ENCODE data around the gene ADAMTS1.

Gene ADAMTS1

DNA sequence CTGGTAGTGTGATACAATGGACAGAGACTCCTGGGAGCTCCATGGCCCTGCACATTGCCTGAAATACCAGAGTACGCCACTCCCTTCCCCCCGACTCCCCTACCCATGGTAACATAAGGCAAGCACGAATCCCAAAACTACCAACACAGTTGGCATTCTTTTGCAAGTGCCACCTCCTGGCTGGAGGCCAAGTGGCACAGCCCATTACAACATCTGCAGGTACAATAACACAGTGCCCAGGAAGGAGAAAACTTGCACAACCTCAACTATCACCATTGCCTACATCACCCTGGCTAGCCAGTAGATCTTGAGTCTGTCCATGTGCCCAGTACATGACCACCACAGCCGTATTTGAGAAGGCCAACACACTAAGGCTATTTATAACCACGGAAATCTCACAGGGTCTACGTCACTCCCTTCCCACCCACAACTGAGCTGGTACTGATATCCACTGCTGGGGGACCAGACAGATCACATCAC is 11.7 kb downstream of the ADAMTS1 start:
- H3K4me3 ChIP-seq (replicated peaks; ENCODE audit: low read depth, low read length) = no peak overlapping the region
- no peak for DNase-seq (ENCODE audit: low read depth)
- TF ChIP-seq, protein P1, sequence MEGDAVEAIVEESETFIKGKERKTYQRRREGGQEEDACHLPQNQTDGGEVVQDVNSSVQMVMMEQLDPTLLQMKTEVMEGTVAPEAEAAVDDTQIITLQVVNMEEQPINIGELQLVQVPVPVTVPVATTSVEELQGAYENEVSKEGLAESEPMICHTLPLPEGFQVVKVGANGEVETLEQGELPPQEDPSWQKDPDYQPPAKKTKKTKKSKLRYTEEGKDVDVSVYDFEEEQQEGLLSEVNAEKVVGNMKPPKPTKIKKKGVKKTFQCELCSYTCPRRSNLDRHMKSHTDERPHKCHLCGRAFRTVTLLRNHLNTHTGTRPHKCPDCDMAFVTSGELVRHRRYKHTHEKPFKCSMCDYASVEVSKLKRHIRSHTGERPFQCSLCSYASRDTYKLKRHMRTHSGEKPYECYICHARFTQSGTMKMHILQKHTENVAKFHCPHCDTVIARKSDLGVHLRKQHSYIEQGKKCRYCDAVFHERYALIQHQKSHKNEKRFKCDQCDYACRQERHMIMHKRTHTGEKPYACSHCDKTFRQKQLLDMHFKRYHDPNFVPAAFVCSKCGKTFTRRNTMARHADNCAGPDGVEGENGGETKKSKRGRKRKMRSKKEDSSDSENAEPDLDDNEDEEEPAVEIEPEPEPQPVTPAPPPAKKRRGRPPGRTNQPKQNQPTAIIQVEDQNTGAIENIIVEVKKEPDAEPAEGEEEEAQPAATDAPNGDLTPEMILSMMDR (IDR thresholded peaks at IDR 0.05; ENCODE audit: low read length, missing control alignments) = no peak

DNA sequence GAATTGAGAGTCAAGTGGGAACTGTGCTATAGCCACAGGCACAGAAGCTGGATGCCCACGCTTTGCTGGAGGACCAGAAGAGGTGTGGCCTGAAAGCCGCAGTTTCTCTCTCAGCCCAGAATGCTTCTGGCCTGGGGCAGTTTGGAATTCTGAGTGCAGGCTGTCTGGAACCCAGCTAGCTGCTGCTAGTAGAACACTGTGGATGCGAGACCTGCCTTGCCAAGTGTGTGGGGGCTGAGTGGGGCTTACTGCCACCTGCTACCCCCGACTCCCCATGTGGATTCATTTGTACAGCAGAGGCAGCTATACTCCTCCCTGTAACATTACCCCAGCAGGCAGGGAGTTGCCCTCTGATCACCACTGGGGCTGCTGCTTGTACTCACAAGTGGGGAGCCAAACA is 12.2 kb downstream of the ADAMTS1 start:
- TF ChIP-seq, protein P1 (IDR thresholded peaks at IDR 0.05; ENCODE audit: low read length, missing control alignments) = no peak
- DNase-seq (ENCODE audit: low read depth) = no peak
- no peak overlapping the region for H3K4me3 ChIP-seq (replicated peaks; ENCODE audit: low read depth, low read length)

- no peak for DNase-seq (ENCODE audit: low read depth)
- no peak overlapping the region for H3K4me3 ChIP-seq (replicated peaks; ENCODE audit: low read depth, low read length)
Measured at GRCh38 chr21:26832546-26832945, 12.7 kb downstream of the ADAMTS1 start.

DNA sequence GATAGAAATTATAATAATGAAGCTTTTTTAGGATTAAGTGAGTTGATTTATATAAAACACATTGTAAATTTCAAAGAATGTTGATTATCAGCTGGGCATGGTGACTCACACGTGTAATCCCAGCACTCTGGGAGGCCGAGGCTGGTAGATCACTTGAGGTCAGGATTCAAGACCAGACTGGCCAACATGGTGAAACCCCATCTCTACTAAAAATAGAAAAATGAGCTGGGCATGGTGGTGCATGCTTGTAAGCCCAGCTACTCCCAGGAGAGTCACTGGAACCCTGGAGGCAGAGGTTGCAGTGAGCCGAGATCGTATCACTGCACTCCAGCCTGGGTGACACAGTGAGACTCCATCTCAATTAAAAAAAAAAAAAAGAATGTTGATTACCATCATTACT is 18.4 kb downstream of the ADAMTS1 start:
- no peak overlapping the region for H3K4me3 ChIP-seq (replicated peaks; ENCODE audit: low read depth, low read length)
- no peak for DNase-seq (ENCODE audit: low read depth)
- TF ChIP-seq, protein P1 (IDR thresholded peaks at IDR 0.05; ENCODE audit: low read length, missing control alignments) = no peak

More at GRCh38 chr21:26832546-26832945, 12.7 kb downstream of the ADAMTS1 start:
- TF ChIP-seq, protein P1 (IDR thresholded peaks at IDR 0.05; ENCODE audit: low read length, missing control alignments) = no peak

DNA sequence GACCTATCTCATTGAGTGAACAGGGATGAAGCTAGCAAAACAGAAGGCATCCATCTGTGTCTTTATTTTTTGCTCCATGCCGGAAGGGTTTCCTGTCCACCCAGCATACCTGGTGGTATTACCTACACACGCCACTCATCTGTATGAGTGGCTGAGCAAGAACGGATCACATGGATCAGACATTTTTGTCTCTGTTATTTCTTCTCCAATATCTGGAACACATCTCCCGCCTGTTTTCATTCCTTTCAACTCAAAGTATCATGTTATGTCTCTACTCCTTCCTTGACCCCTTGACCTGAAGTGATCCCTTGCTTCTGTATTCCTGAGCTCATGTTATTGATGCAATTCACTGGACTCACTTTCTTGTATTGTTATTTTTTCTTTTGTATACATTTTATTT is 24.7 kb downstream of the ADAMTS1 start:
- no peak for DNase-seq (ENCODE audit: low read depth)
- TF ChIP-seq, protein P1 (IDR thresholded peaks at IDR 0.05; ENCODE audit: low read length, missing control alignments) = no peak
- H3K4me3 ChIP-seq (replicated peaks; ENCODE audit: low read depth, low read length) = no peak overlapping the region

GRCh38 chr21:26819740-26820324 is 25.4 kb downstream of the ADAMTS1 start:
- DNase-seq (ENCODE audit: low read depth) = no peak
- TF ChIP-seq, protein P1 (IDR thresholded peaks at IDR 0.05; ENCODE audit: low read length, missing control alignments) = no peak
- H3K4me3 ChIP-seq (replicated peaks; ENCODE audit: low read depth, low read length) = no peak overlapping the region

DNA sequence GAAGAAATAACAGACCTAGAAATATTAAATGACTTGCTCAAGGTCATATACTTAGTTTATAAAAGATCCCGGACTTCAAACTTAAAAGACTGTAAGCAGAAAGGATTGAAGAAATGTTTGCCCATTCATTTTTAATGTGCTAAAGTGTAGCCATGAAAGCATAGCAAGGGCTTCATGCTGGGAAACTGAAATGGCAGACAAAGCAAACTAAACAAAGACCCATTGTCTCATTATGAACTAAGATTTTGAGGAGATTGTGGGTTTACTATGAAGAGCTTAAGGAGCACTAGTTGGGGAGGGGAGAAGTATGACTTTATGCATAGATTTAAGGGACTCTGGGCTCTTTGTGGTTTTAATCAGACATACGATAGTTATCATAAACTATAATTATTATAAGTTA is 26.3 kb downstream of the ADAMTS1 start:
- DNase-seq (ENCODE audit: low read depth) = no peak
- no peak overlapping the region for H3K4me3 ChIP-seq (replicated peaks; ENCODE audit: low read depth, low read length)
- TF ChIP-seq, protein P1 (IDR thresholded peaks at IDR 0.05; ENCODE audit: low read length, missing control alignments) = no peak

All from fibroblast of pulmonary artery (primary cell).